Smooth muscle cell (in vitro differentiated cells): ENCODE measurements around the gene FAM209B. TPM values are rescaled to one million over a fixed set of nuclear protein-coding genes. Genes with fewer than 3 reads are reported as not detected.

Experiments
- DNase-seq: peaks from one replicate; lab custom pipeline; 2025; ENCODE audit not compliant: unreplicated experiment; lab: John Stamatoyannopoulos, UW
- H2AFZ ChIP-seq: fragments of 200-600 bp; sonication (generic); 2 replicates; pipeline ENCODE4 v1.6.0; 2016; ENCODE audit warnings: antibody characterized with exemption, low read depth, mild to moderate bottlenecking
- H3F3A ChIP-seq: fragments of 200-600 bp; sonication (generic); 2 replicates; pipeline ENCODE4 v1.6.0; 2017; ENCODE audit warnings: antibody characterized with exemption, low read depth
- H3K27ac ChIP-seq: fragments of 200-600 bp; sonication (generic); 2 replicates; pipeline ENCODE4 v1.5.1; 2016; ENCODE audit warnings: low read depth, mild to moderate bottlenecking
- H3K27me3 ChIP-seq: fragments of 200-600 bp; sonication (generic); 2 replicates; pipeline ENCODE4 v1.6.1; 2016; ENCODE audit warnings: low read depth, mild to moderate bottlenecking
- H3K36me3 ChIP-seq: fragments of 200-600 bp; sonication (generic); 2 replicates; pipeline ENCODE4 v1.5.1; 2016; ENCODE audit warnings: low read depth
- H3K4me1 ChIP-seq: fragments of 200-600 bp; sonication (generic); 2 replicates; pipeline ENCODE4 v1.5.1; 2016; ENCODE audit warnings: low read depth
- H3K4me2 ChIP-seq: fragments of 200-600 bp; sonication (generic); 2 replicates; pipeline ENCODE4 v1.6.0; 2016; ENCODE audit warnings: mild to moderate bottlenecking
- H3K4me3 ChIP-seq: fragments of 200-600 bp; sonication (generic); 2 replicates; pipeline ENCODE4 v1.5.1; 2016; ENCODE audit warnings: mild to moderate bottlenecking
- H3K79me2 ChIP-seq: fragments of 200-600 bp; sonication (generic); 2 replicates; pipeline ENCODE4 v1.6.0; 2016; ENCODE audit warnings: low read depth, mild to moderate bottlenecking
- H3K9ac ChIP-seq: fragments of 200-600 bp; sonication (generic); 2 replicates; pipeline ENCODE4 v1.6.0; 2016; ENCODE audit warnings: low read depth
- H3K9me3 ChIP-seq: fragments of 200-600 bp; sonication (generic); replicated peaks from 2 replicates; pipeline ENCODE4 v1.5.1; 2016; ENCODE audit warnings: low read depth
- H4K20me1 ChIP-seq: fragments of 200-600 bp; sonication (generic); 2 replicates; pipeline ENCODE4 v1.6.0; 2016; ENCODE audit warnings: low read depth
- WGBS: methylation state at CpG from one replicate; pipeline ENCODE4 v1.1.7; 2016; ENCODE audit warnings: low lambda C conversion rate; 5-methylcytosine and 5-hydroxymethylcytosine counted together
- polyA plus RNA-seq: library from polyadenylated mRNA; unstranded; fragments of >200 nt; fragmentation: Nextera tagmentation; extraction: Ambion mirVana; gene quantifications from 2 replicates; pipeline ENCODE4 v1.2.1, GENCODE V29; 2016
- total RNA-seq: library from RNA; depleted of rRNA; stranded (reverse); fragments of >200 nt; gene quantifications from 2 replicates; pipeline ENCODE4 v1.2.3, GENCODE V29; 2014
- TF ChIP-seq, protein P1 (sequence below): fragments of 200-600 bp; sonication (generic); IDR thresholded peaks from 2 replicates; pipeline ENCODE4 v1.5.1; 2017; ENCODE audit warnings: borderline replicate concordance, mild to moderate bottlenecking, antibody characterized with exemption; ENCODE audit not compliant: insufficient read depth, poor library complexity, severe bottlenecking

FAM209B gene
- total and polyA plus RNA-seq, 2 experiments from 2014 or later = 1.4 to 2.6 TPM

- Histone ChIP-seq H4K20me1 (no peaks in the 10 kb centered on the region), H3K79me2 (no peaks in the 10 kb centered on the region), H3K4me1 (peaks cover 4% of the 10 kb centered on the region), H3K9ac (no peak overlapping the region), H3K4me3 (no peak overlapping the region), H3K4me2 (no peak overlapping the region), H3K36me3 (no peaks in the 10 kb centered on the region), H3K27ac (no peak overlapping the region), H3K27me3 (no peaks in the 10 kb centered on the region), H3F3A (no peaks in the 10 kb centered on the region), H2AFZ (no peak overlapping the region), H3K9me3 (no peaks in the 10 kb centered on the region)
- DNase-seq = no peak
- 84% methylated on average over 4 of the region's 4 CpGs for WGBS
- TF ChIP-seq, protein P1, sequence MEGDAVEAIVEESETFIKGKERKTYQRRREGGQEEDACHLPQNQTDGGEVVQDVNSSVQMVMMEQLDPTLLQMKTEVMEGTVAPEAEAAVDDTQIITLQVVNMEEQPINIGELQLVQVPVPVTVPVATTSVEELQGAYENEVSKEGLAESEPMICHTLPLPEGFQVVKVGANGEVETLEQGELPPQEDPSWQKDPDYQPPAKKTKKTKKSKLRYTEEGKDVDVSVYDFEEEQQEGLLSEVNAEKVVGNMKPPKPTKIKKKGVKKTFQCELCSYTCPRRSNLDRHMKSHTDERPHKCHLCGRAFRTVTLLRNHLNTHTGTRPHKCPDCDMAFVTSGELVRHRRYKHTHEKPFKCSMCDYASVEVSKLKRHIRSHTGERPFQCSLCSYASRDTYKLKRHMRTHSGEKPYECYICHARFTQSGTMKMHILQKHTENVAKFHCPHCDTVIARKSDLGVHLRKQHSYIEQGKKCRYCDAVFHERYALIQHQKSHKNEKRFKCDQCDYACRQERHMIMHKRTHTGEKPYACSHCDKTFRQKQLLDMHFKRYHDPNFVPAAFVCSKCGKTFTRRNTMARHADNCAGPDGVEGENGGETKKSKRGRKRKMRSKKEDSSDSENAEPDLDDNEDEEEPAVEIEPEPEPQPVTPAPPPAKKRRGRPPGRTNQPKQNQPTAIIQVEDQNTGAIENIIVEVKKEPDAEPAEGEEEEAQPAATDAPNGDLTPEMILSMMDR = no peak
Observed at GRCh38 chr20:56565511-56565910, 32.5 kb downstream of the FAM209B start.

- H3K27me3 ChIP-seq = no peaks in the 10 kb centered on the region
- TF ChIP-seq, protein P1 = no peak
- WGBS = 64% methylated on average over 3 of the region's 3 CpGs
- no peaks in the 10 kb centered on the region for H4K20me1 ChIP-seq
- H3K36me3 ChIP-seq = no peaks in the 10 kb centered on the region
- H3K27ac ChIP-seq = peak overlapping the region; percentile 34
- no peaks in the 10 kb centered on the region for H3K79me2 ChIP-seq
- no peak overlapping the region for H3K4me2 ChIP-seq
- peaks cover 4% of the 10 kb centered on the region for H3K4me1 ChIP-seq
- no peak for DNase-seq
- H3K9ac ChIP-seq = no peak overlapping the region
- H3K9me3 ChIP-seq = no peaks in the 10 kb centered on the region
- H3K4me3 ChIP-seq = no peak overlapping the region
- peak overlapping the region; percentile 7 for H2AFZ ChIP-seq
- no peaks in the 10 kb centered on the region for H3F3A ChIP-seq
Observed at GRCh38 chr20:56566621-56567020, 33.6 kb downstream of the FAM209B start.

GRCh38 chr20:56570832-56571231 is 37.8 kb downstream of the FAM209B start:
- Histone ChIP-seq H3K9me3 (no peaks in the 10 kb centered on the region), H4K20me1 (no peaks in the 10 kb centered on the region), H3K4me2 (no peak overlapping the region), H3K4me3 (no peak overlapping the region), H3F3A (no peaks in the 10 kb centered on the region), H2AFZ (no peak overlapping the region), H3K36me3 (no peaks in the 10 kb centered on the region), H3K9ac (no peak overlapping the region), H3K27ac (no peak overlapping the region), H3K79me2 (no peaks in the 10 kb centered on the region), H3K27me3 (no peaks in the 10 kb centered on the region), H3K4me1 (peaks cover 4% of the 10 kb centered on the region)
- DNase-seq = no peak
- 40% methylated on average over 2 of the region's 2 CpGs for WGBS
- TF ChIP-seq, protein P1 = no peak

- H3K4me2 ChIP-seq = no peak overlapping the region
- 97% methylated on average over 4 of the region's 4 CpGs for WGBS
- no peak overlapping the region for H3K4me3 ChIP-seq
- H3K79me2 ChIP-seq = no peaks in the 10 kb centered on the region
- no peak for DNase-seq
- TF ChIP-seq, protein P1 = no peak
- no peak overlapping the region for H3K9ac ChIP-seq
- H3K36me3 ChIP-seq = no peaks in the 10 kb centered on the region
- H3K27me3 ChIP-seq = no peaks in the 10 kb centered on the region
- no peaks in the 10 kb centered on the region for H3F3A ChIP-seq
- H3K27ac ChIP-seq = no peak overlapping the region
- H2AFZ ChIP-seq = no peak overlapping the region
- no peaks in the 10 kb centered on the region for H3K4me1 ChIP-seq
- no peaks in the 10 kb centered on the region for H4K20me1 ChIP-seq
- no peaks in the 10 kb centered on the region for H3K9me3 ChIP-seq
Observed at GRCh38 chr20:56572172-56572571, 39.1 kb downstream of the FAM209B start.
